ENCODE results near the gene GFOD1. TPM values are rescaled to one million over a fixed set of nuclear protein-coding genes. Genes with fewer than 3 reads are reported as not detected.
"Not testable (repeated sequence)": the region's sequence is repeated elsewhere in the genome, so short reads cannot be mapped to it uniquely, and the experiment has no call there.

Gene GFOD1
- total and polyA plus RNA-seq, 8 donors: 5.7 to 19.6 (median 8.2) TPM

- peak; percentile 67 for ATAC-seq
- Histone ChIP-seq H3K4me3 (no peak overlapping the region), H3K4me1 (peaks cover 23 to 42% of the 10 kb centered on the region in 2 donors), H3K27me3 (no peaks in the 10 kb centered on the region), H3K9me3 (no peaks in the 10 kb centered on the region), H3K27ac (peak overlapping the region; percentile 44 to 77), H3K36me3 (no peaks in the 10 kb centered on the region)
- DNase-seq: peak in 2 of 4 donors; percentile 64 to 78
- intact Hi-C loops (cut with DNase I): no loop called here
- TF ChIP-seq, protein P1, sequence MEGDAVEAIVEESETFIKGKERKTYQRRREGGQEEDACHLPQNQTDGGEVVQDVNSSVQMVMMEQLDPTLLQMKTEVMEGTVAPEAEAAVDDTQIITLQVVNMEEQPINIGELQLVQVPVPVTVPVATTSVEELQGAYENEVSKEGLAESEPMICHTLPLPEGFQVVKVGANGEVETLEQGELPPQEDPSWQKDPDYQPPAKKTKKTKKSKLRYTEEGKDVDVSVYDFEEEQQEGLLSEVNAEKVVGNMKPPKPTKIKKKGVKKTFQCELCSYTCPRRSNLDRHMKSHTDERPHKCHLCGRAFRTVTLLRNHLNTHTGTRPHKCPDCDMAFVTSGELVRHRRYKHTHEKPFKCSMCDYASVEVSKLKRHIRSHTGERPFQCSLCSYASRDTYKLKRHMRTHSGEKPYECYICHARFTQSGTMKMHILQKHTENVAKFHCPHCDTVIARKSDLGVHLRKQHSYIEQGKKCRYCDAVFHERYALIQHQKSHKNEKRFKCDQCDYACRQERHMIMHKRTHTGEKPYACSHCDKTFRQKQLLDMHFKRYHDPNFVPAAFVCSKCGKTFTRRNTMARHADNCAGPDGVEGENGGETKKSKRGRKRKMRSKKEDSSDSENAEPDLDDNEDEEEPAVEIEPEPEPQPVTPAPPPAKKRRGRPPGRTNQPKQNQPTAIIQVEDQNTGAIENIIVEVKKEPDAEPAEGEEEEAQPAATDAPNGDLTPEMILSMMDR (IDR thresholded peaks at IDR 0.05): no peak
These were observed 91.8 kb downstream of the GFOD1 start for GRCh38 chr6:13395272-13396237.

GRCh38 chr6:13392462-13392861, 94.9 kb downstream of the GFOD1 start:
- Histone ChIP-seq H3K27ac (no peak overlapping the region), H3K4me1 (peaks cover 21 to 35% of the 10 kb centered on the region in 2 donors), H3K36me3 (no peaks in the 10 kb centered on the region), H3K9me3 (no peaks in the 10 kb centered on the region), H3K4me3 (no peak overlapping the region), H3K27me3 (no peaks in the 10 kb centered on the region)
- no peak for ATAC-seq
- intact Hi-C loops (cut with DNase I): no loop called here
- DNase-seq: no peak
- TF ChIP-seq, protein P1 (IDR thresholded peaks at IDR 0.05): no peak

DNA sequence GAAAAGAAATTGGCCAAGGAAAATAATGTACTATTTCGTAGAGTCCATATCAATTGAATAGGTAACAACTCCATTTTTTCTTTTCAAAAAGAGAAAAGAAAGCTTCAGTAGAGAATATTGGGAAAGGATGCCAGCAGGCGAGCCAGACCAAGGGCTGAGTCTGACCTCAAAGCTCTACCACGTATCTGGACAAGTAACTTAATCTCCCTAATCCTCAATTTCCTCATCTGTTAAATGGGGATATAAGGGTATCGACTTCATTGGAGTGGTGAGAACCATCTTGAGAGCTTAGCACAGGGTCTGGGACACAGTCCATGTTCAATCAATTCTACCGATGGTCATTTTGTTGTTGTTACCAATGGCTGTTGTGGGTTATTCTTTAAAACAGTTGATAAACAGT, 95.9 kb downstream of the GFOD1 start:
- TF ChIP-seq, protein P1 (IDR thresholded peaks at IDR 0.05): no peak
- Histone ChIP-seq H3K4me1 (peaks cover 15 to 26% of the 10 kb centered on the region in 2 donors), H3K36me3 (no peaks in the 10 kb centered on the region), H3K27me3 (no peaks in the 10 kb centered on the region), H3K27ac (no peak overlapping the region), H3K9me3 (no peaks in the 10 kb centered on the region), H3K4me3 (no peak overlapping the region)
- ATAC-seq (no peak), DNase-seq (no peak)
- intact Hi-C loops (cut with DNase I): no loop called here

DNA sequence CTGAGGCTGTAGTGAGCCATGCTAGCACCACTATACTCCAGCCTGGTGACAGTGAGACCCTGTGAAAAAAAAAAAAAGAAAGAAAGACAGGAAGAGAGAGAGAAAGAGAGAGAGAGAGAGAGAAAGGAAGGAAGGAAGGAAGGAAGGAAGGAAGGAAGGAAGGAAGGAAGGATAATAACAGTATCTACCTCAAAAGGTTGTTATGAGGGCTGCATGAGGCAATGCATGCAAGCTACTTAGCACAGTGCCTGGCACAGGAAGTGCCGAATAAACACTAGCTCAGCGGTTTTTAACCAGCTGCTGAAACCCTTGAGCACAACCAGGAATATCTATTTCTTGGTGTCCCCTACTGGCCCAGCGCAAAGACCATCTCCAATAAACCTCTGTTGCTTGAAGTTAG, 96.7 kb downstream of the GFOD1 start:
- H3K4me3 ChIP-seq: no peak overlapping the region
- H3K36me3 ChIP-seq: no peaks in the 10 kb centered on the region
- no peak for ATAC-seq
- H3K27ac ChIP-seq: no peak overlapping the region
- intact Hi-C loops (cut with DNase I): no loop called here
- no peaks in the 10 kb centered on the region for H3K27me3 ChIP-seq
- no peak for DNase-seq
- H3K9me3 ChIP-seq: no peaks in the 10 kb centered on the region
- peaks cover 8 to 17% of the 10 kb centered on the region in 2 donors for H3K4me1 ChIP-seq
- TF ChIP-seq, protein P1 (IDR thresholded peaks at IDR 0.05): no peak

DNA sequence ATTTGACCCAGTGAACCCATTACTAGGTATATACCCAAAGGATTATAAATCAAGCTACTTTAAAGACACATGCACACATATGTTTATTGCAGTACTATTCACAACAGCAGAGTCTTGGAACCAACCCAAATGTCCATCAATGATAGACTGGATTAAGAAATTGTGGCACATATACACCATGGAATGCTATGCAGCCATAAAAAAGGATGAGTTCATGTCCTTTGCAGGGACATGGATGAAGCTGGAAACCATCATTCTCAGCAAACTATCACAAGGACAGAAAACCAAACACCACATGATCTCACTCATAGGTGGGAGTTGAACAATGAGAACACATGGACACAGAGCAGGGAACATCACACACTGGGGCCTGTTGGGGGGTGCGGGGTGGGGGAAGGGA, 98.2 kb downstream of the GFOD1 start:
- ATAC-seq; intact Hi-C loops (cut with DNase I); H3K36me3 ChIP-seq; DNase-seq; H3K27ac ChIP-seq; H3K4me3 ChIP-seq; H3K9me3 ChIP-seq; H3K27me3 ChIP-seq; H3K4me1 ChIP-seq: not testable (repeated sequence)

GRCh38 chr6:13388769-13389168, 98.6 kb downstream of the GFOD1 start:
- H3K36me3 ChIP-seq; H3K4me3 ChIP-seq; ATAC-seq; H3K9me3 ChIP-seq; H3K27ac ChIP-seq; intact Hi-C loops (cut with DNase I); H3K27me3 ChIP-seq; DNase-seq: not testable (repeated sequence)
- H3K4me1 ChIP-seq: peaks cover 3 to 10% of the 10 kb centered on the region in 2 donors
